HEK293 (cell line): Measurements from ENCODE around the gene B4GALT4.
A peak's percentile ranks its signal among the peaks of the same experiment; 100 is the strongest.

Source experiments
- ELK4 ChIP-seq: IDR thresholded peaks from 2 replicates; pipeline ENCODE4 v1.6.1; 2011; ENCODE audit warnings: mild to moderate bottlenecking, low read depth, low read length, borderline replicate concordance
- HOXA7 ChIP-seq: sonication (generic); formaldehyde crosslinking; IDR thresholded peaks from 2 replicates; pipeline ENCODE4 v1.8.1; 2022; ENCODE audit warnings: missing genetic modification reagents, borderline replicate concordance
- HOXC10 ChIP-seq: sonication (generic); formaldehyde crosslinking; IDR thresholded peaks from 2 replicates; pipeline ENCODE4 v1.8.1; 2023; ENCODE audit warnings: mild to moderate bottlenecking, missing genetic modification reagents
- OVOL3 ChIP-seq: fragments of 450-650 bp; formaldehyde crosslinking; IDR thresholded peaks from 2 replicates; pipeline ENCODE4 v1.5.1; 2016; ENCODE audit warnings: missing biosample characterization, missing genetic modification characterization
- PRDM10 ChIP-seq: fragments of 450-650 bp; formaldehyde crosslinking; IDR thresholded peaks from 2 replicates; pipeline ENCODE4 v1.5.1; 2016; ENCODE audit warnings: missing biosample characterization, missing genetic modification characterization
- SP2 ChIP-seq: fragments of 450-650 bp; formaldehyde crosslinking; IDR thresholded peaks from 2 replicates; pipeline ENCODE4 v1.5.1; 2016; ENCODE audit warnings: missing biosample characterization, missing genetic modification characterization
- ZBTB11 ChIP-seq: fragments of 450-650 bp; formaldehyde crosslinking; conservative IDR thresholded peaks from 2 replicates; pipeline ENCODE4 v1.5.1; 2016; ENCODE audit warnings: low read depth, missing biosample characterization, missing genetic modification characterization
- ZBTB17 ChIP-seq: fragments of 450-650 bp; formaldehyde crosslinking; IDR thresholded peaks from 2 replicates; pipeline ENCODE4 v1.5.1; 2016; ENCODE audit warnings: missing biosample characterization, missing genetic modification characterization
- ZBTB49 ChIP-seq: fragments of 450-650 bp; formaldehyde crosslinking; IDR thresholded peaks from 2 replicates; pipeline ENCODE4 v1.5.1; 2016; ENCODE audit warnings: missing biosample characterization, missing genetic modification characterization, low read depth
- ZNF169 ChIP-seq: fragments of 450-650 bp; formaldehyde crosslinking; IDR thresholded peaks from 2 replicates; pipeline ENCODE4 v1.5.1; 2016; ENCODE audit warnings: missing biosample characterization, missing genetic modification characterization
- ZNF175 ChIP-seq: fragments of 450-650 bp; formaldehyde crosslinking; IDR thresholded peaks from 2 replicates; pipeline ENCODE4 v1.5.1; 2016; ENCODE audit warnings: missing biosample characterization, missing genetic modification characterization
- ZNF202 ChIP-seq: fragments of 450-650 bp; formaldehyde crosslinking; IDR thresholded peaks from 2 replicates; pipeline ENCODE4 v1.5.1; 2016; ENCODE audit warnings: missing biosample characterization, missing genetic modification characterization, borderline replicate concordance
- ZNF292 ChIP-seq: fragments of 450-650 bp; formaldehyde crosslinking; IDR thresholded peaks from 2 replicates; pipeline ENCODE4 v1.5.1; 2016; ENCODE audit warnings: low read depth, missing biosample characterization, missing genetic modification characterization, borderline replicate concordance
- ZNF366 ChIP-seq: fragments of 450-650 bp; formaldehyde crosslinking; conservative IDR thresholded peaks from 2 replicates; pipeline ENCODE4 v1.5.1; 2016; ENCODE audit warnings: missing biosample characterization, missing genetic modification characterization
- ZNF398 ChIP-seq: fragments of 450-650 bp; formaldehyde crosslinking; IDR thresholded peaks from 2 replicates; pipeline ENCODE4 v1.5.1; 2017; ENCODE audit warnings: missing biosample characterization, missing genetic modification characterization
- ZNF473 ChIP-seq: fragments of 450-650 bp; formaldehyde crosslinking; IDR thresholded peaks from 2 replicates; pipeline ENCODE4 v1.5.1; 2017; ENCODE audit warnings: missing biosample characterization, missing genetic modification characterization
- ZNF548 ChIP-seq: fragments of 450-650 bp; formaldehyde crosslinking; IDR thresholded peaks from 2 replicates; pipeline ENCODE4 v1.5.1; 2016; ENCODE audit warnings: missing biosample characterization, missing genetic modification characterization
- ZNF561 ChIP-seq: fragments of 450-650 bp; IDR thresholded peaks from 2 replicates; pipeline ENCODE4 v1.5.1; 2018; ENCODE audit warnings: missing biosample characterization, missing genetic modification characterization, borderline replicate concordance
- ZNF654 ChIP-seq: fragments of 450-650 bp; formaldehyde crosslinking; IDR thresholded peaks from 2 replicates; pipeline ENCODE4 v1.5.1; 2016; ENCODE audit warnings: low read depth, missing biosample characterization, missing genetic modification characterization
- ZNF658 ChIP-seq: fragments of 450-650 bp; formaldehyde crosslinking; IDR thresholded peaks from 2 replicates; pipeline ENCODE4; 2016; ENCODE audit warnings: missing biosample characterization, missing genetic modification characterization
- ZNF670 ChIP-seq: fragments of 450-650 bp; formaldehyde crosslinking; IDR thresholded peaks from 2 replicates; pipeline ENCODE4 v1.5.1; 2016; ENCODE audit warnings: missing biosample characterization, missing genetic modification characterization, low read depth
- ZNF692 ChIP-seq: fragments of 450-650 bp; formaldehyde crosslinking; IDR thresholded peaks from 2 replicates; pipeline ENCODE4 v1.5.1; 2016; ENCODE audit warnings: missing biosample characterization, missing genetic modification characterization
- ZNF701 ChIP-seq: fragments of 450-650 bp; formaldehyde crosslinking; IDR thresholded peaks from 2 replicates; pipeline ENCODE4 v1.5.1; 2016; ENCODE audit warnings: missing biosample characterization, missing genetic modification characterization
- ZNF707 ChIP-seq: fragments of 450-650 bp; formaldehyde crosslinking; IDR thresholded peaks from 2 replicates; pipeline ENCODE4 v1.5.1; 2016; ENCODE audit warnings: missing biosample characterization, missing genetic modification characterization
- ZNF776 ChIP-seq: fragments of 450-650 bp; formaldehyde crosslinking; IDR thresholded peaks from 2 replicates; pipeline ENCODE4 v1.5.0; 2017; ENCODE audit warnings: missing biosample characterization, missing genetic modification characterization, borderline replicate concordance
- ZSCAN16 ChIP-seq: fragments of 450-650 bp; formaldehyde crosslinking; IDR thresholded peaks from 2 replicates; pipeline ENCODE4 v1.5.1; 2016; ENCODE audit warnings: missing biosample characterization, missing genetic modification characterization

The B4GALT4 gene

GRCh38 chr3:119240591-119241434 is at the start of gene B4GALT4 (continued):
- no peak for TF ChIP-seq ZNF202 (tag by site-specific recombination)
- TF ChIP-seq ZNF692 (tag by site-specific recombination): no peak
- TF ChIP-seq ZNF366: no peak
- TF ChIP-seq ZNF292 (tag by site-specific recombination): no peak
- no peak for TF ChIP-seq ZBTB49
- TF ChIP-seq PRDM10 (tag by site-specific recombination): no peak
- no peak for TF ChIP-seq ZNF776 (tag by site-specific recombination)
- TF ChIP-seq ZNF169 (tag by site-specific recombination): no peak
- no peak for TF ChIP-seq OVOL3 (tag by site-specific recombination)
- no peak for TF ChIP-seq HOXA7 (CRISPR knock-in tag)
- no peak for TF ChIP-seq ZNF548 (tag by site-specific recombination)
- peak; percentile 72 for TF ChIP-seq SP2
- no peak for TF ChIP-seq ZNF398
- TF ChIP-seq ZSCAN16 (tag by site-specific recombination): no peak
- TF ChIP-seq ZNF707 (tag by site-specific recombination): no peak
- TF ChIP-seq ZNF473: no peak
- TF ChIP-seq ZNF658 (tag by site-specific recombination): no peak
- TF ChIP-seq ZNF561 (tag by site-specific recombination): 0 out of 2 replicates have a peak, but pooled peaks have one; percentile 42
- no peak for TF ChIP-seq ZNF175 (tag by site-specific recombination)
- TF ChIP-seq ZNF701 (tag by site-specific recombination): no peak
- no peak for TF ChIP-seq ZNF654 (tag by site-specific recombination)
- no peak for TF ChIP-seq ELK4
- no peak for TF ChIP-seq ZBTB17
- no peak for TF ChIP-seq HOXC10 (CRISPR knock-in tag)
- no peak for TF ChIP-seq ZNF670
- no peak for TF ChIP-seq ZBTB11 (tag by site-specific recombination)
